NT2/D1 (cell line): ENCODE measurements around the gene CCT5.

Source experiments
- SUZ12 ChIP-seq: IDR thresholded peaks from 2 replicates; pipeline ENCODE4 v1.6.1; 2011; ENCODE audit not compliant: insufficient read length, insufficient read depth; ENCODE audit errors: extremely low read depth
- ZNF274 ChIP-seq: IDR thresholded peaks from 2 replicates; pipeline ENCODE4 v1.6.1; 2011; ENCODE audit warnings: mild to moderate bottlenecking, low read depth, low read length

DNA sequence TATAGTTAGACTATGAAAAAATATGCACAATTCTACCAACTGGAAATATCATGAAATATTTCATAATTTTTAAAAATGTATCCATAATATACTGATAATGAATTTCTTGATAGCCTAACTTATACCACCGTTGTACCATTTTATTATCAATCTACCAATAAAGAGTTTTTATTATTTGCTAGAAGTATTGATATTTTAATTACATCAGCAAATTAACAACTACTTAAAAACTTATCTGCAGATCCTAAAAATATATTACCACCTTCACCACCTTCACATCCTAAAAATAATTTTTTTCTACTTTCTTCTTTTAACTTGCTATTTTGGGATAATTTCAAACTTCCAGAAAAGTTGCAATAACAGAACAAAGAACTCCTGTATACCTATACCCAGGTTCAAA is 21.8 kb upstream of the CCT5 start:
- TF ChIP-seq ZNF274 (no peak), SUZ12 (no peak)
